HepG2 (cell line): ENCODE data around the gene SDK2. TPM values are rescaled to one million over a fixed set of nuclear protein-coding genes. Genes with fewer than 3 reads are reported as not detected.
A peak's percentile ranks its signal among the peaks of the same experiment; 100 is the strongest.

Experiments used
- AGO1 ChIP-seq: fragments of 200-400 bp; formaldehyde crosslinking; IDR thresholded peaks from 2 replicates; pipeline ENCODE4 v1.6.1; 2017; ENCODE audit warnings: mild to moderate bottlenecking, low read depth, low read length, moderate library complexity; ENCODE audit not compliant: poor library complexity, severe bottlenecking
- ARID2 ChIP-seq: sonication (generic); formaldehyde crosslinking; IDR thresholded peaks from 2 replicates; pipeline ENCODE4 v1.8.1; 2022; ENCODE audit warnings: mild to moderate bottlenecking, missing genetic modification reagents, borderline replicate concordance
- ATF7-NPFF ChIP-seq: sonication (generic); formaldehyde crosslinking; IDR thresholded peaks from 2 replicates; pipeline ENCODE4 v1.8.1; 2023; ENCODE audit warnings: mild to moderate bottlenecking, low read depth, missing genetic modification reagents, moderate library complexity
- EP300 ChIP-seq, 3 experiments: sonication (generic) in 1 of 3; formaldehyde crosslinking in 1 of 3; IDR thresholded peaks; 2 replicates each; pipeline versions ENCODE4 v1.5.1 to v1.6.1; 2011 to 2020; ENCODE audit warnings: low read depth in 2 of 3, low read length in 2 of 3, borderline replicate concordance in 1 of 3, improper control_type of control experiment in 1 of 3, mild to moderate bottlenecking in 1 of 3, missing genetic modification reagents in 1 of 3, moderate library complexity in 1 of 3
- JUNB ChIP-seq: sonication (generic); formaldehyde crosslinking; IDR thresholded peaks from 2 replicates; pipeline ENCODE4 v1.8.0; 2022; ENCODE audit warnings: missing genetic modification reagents, mild to moderate bottlenecking, borderline replicate concordance
- KLF9 ChIP-seq: IDR thresholded peaks from 2 replicates; pipeline ENCODE4 v1.6.1; 2016; ENCODE audit warnings: low read depth
- MIER2 ChIP-seq: IDR thresholded peaks from 2 replicates; pipeline ENCODE4 v1.6.1; 2016; ENCODE audit warnings: missing biosample characterization, missing genetic modification reagents
- MXD4 ChIP-seq: IDR thresholded peaks from 2 replicates; pipeline ENCODE4 v1.6.1; 2016; ENCODE audit warnings: mild to moderate bottlenecking, missing biosample characterization, missing genetic modification reagents
- NR2F2 ChIP-seq: IDR thresholded peaks from 2 replicates; pipeline ENCODE4 v1.6.1; 2012; ENCODE audit warnings: low read depth, inconsistent platforms, borderline replicate concordance
- POGZ ChIP-seq: sonication (generic); formaldehyde crosslinking; IDR thresholded peaks from 2 replicates; pipeline ENCODE4 v1.4.0; 2020; ENCODE audit warnings: mild to moderate bottlenecking, missing genetic modification reagents
- RXRB ChIP-seq: IDR thresholded peaks from 2 replicates; pipeline ENCODE4 v1.6.1; 2016; ENCODE audit warnings: borderline replicate concordance, missing genetic modification reagents, missing compliant biosample characterization
- ZNF431 ChIP-seq: sonication (generic); formaldehyde crosslinking; IDR thresholded peaks from 2 replicates; pipeline ENCODE4 v1.9.0; 2022; ENCODE audit warnings: missing genetic modification reagents, low read depth, mild to moderate bottlenecking, borderline replicate concordance
- ZNF746 ChIP-seq: sonication (generic); formaldehyde crosslinking; IDR thresholded peaks from 2 replicates; pipeline ENCODE4 v1.8.0; 2022; ENCODE audit warnings: mild to moderate bottlenecking, missing genetic modification reagents
- polyA plus RNA-seq, 8 experiments: library from polyadenylated mRNA; depleted of rRNA in 3 of 8; stranded (reverse) in 7 of 8; unstranded in 1 of 8; fragments of >200 nt; fragmentation: Illumina TruSeq in 4 of 8; extraction: Trizol in 4 of 8; gene quantifications; 2 replicates each; pipeline versions ENCODE4 v1.2.1 to v1.2.3, GENCODE V29; 2011 to 2016; ENCODE audit warnings: low read depth in 4 of 8, missing spikeins in 1 of 8, mixed read lengths in 1 of 8; ENCODE audit not compliant: insufficient read depth in 1 of 8
- total RNA-seq, 5 experiments: library from RNA; depleted of rRNA; stranded (reverse); fragments of >200 nt; fragmentation: Illumina TruSeq; extraction: Trizol; gene quantifications; 2 replicates each; pipeline ENCODE4 v1.2.3, GENCODE V29; 2016; ENCODE audit warnings: low read depth in 1 of 5
- TF ChIP-seq, protein P1 (sequence below): sonication (generic); formaldehyde crosslinking; IDR thresholded peaks from 2 replicates; pipeline ENCODE4 v1.4.0; 2020; ENCODE audit warnings: mild to moderate bottlenecking, missing genetic modification reagents
- TF ChIP-seq, protein P2 (sequence below): sonication (generic); formaldehyde crosslinking; IDR thresholded peaks from 2 replicates; pipeline ENCODE4 v1.4.0; 2020; ENCODE audit warnings: missing genetic modification reagents
- TF ChIP-seq, protein P3 (sequence below): sonication (generic); formaldehyde crosslinking; IDR thresholded peaks from 2 replicates; pipeline ENCODE4 v1.8.0; 2022; ENCODE audit warnings: missing genetic modification reagents, mild to moderate bottlenecking, inconsistent platforms, borderline replicate concordance
- TF ChIP-seq, protein P4 (sequence below): IDR thresholded peaks from 2 replicates; pipeline ENCODE4 v1.6.1; 2016; ENCODE audit warnings: missing compliant biosample characterization, missing genetic modification reagents, borderline replicate concordance
- TF ChIP-seq, protein P5 (sequence below), 2 experiments: sonication (generic) in 1 of 2; formaldehyde crosslinking in 1 of 2; IDR thresholded peaks; 2 replicates each; pipeline versions ENCODE4 v1.5.1 to v1.6.1; 2011 to 2020; ENCODE audit warnings: borderline replicate concordance in 1 of 2, low read depth in 1 of 2, low read length in 1 of 2, mild to moderate bottlenecking in 1 of 2, missing genetic modification reagents in 1 of 2, moderate library complexity in 1 of 2

Gene SDK2
- total and polyA plus RNA-seq, 2 of the 13 experiments (the other 11 are each of a cell fraction or from before 2014, with no cell fraction given), result not detected

DNA sequence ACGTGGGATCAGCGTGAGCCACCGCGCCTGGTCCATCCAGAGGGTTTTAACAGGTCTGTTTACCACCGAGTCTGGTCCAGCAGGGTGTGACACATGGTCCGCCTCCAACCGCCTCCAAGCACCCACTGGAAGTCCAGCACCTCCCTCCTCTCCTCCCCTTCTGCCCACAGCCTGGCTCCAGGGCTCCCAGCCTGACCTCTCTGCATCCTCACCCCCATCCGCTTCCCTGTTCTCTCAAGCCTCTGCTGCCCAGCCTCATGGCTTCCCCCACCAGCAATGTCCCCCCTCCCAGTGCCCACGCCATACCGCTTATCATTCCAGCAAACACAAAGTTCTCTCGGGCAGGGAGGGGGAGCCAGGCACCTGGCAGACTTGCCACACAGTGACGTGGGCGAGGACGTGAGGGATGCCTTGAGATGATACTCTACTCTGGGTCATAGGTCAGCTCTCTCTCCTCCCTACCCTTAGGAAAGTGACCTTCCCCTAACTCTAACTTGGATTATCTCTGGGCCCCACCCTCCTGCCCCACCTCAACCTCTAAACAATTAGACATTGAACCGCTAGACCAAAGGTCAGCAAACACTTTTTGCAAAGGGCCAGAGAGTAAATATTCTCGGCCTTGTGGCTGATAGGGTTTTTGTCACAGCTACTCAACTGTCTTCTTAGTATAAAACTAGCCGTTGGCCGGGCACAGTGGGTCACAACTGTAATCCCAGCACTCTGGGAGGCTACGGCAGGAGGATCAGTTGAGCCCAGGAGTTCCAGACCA is 355.5 kb downstream of the SDK2 start (continued):
- TF ChIP-seq AGO1 (peak; percentile 54), ZNF746 (CRISPR knock-in tag) (peak; percentile 99), RXRB (CRISPR knock-in tag) (peak; percentile 98), ZNF431 (CRISPR knock-in tag) (no peak), EP300 (IDR thresholded peaks at IDR 0.05; ENCODE audit: low read depth in 2 of 2, low read length in 2 of 2) (peak in 1 of 2 experiments; percentile 94; a peak in 2 of 4 replicates), EP300 (CRISPR knock-in tag; IDR thresholded peaks at IDR 0.05; ENCODE audit: borderline replicate concordance) (peak; percentile 91), KLF9 (CRISPR knock-in tag) (no peak), MIER2 (CRISPR knock-in tag) (peak; percentile 55; the same call in 1 of the 2 replicates), POGZ (CRISPR knock-in tag) (peak; percentile 75), ATF7-NPFF (CRISPR knock-in tag) (no peak; the same call in 1 of the 2 replicates), NR2F2 (peak; percentile 99), JUNB (peak; percentile 78; the same call in 1 of the 2 replicates), MXD4 (peak; percentile 89; the same call in 1 of the 2 replicates), ARID2 (CRISPR knock-in tag) (no peak)
- TF ChIP-seq, protein P1, sequence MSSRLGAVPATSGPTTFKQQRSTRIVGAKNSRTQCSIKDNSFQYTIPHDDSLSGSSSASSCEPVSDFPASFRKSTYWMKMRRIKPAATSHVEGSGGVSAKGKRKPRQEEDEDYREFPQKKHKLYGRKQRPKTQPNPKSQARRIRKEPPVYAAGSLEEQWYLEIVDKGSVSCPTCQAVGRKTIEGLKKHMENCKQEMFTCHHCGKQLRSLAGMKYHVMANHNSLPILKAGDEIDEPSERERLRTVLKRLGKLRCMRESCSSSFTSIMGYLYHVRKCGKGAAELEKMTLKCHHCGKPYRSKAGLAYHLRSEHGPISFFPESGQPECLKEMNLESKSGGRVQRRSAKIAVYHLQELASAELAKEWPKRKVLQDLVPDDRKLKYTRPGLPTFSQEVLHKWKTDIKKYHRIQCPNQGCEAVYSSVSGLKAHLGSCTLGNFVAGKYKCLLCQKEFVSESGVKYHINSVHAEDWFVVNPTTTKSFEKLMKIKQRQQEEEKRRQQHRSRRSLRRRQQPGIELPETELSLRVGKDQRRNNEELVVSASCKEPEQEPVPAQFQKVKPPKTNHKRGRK (CRISPR knock-in tag), result 0 out of 2 replicates have a peak, but pooled peaks have one; percentile 19
- TF ChIP-seq, protein P2, sequence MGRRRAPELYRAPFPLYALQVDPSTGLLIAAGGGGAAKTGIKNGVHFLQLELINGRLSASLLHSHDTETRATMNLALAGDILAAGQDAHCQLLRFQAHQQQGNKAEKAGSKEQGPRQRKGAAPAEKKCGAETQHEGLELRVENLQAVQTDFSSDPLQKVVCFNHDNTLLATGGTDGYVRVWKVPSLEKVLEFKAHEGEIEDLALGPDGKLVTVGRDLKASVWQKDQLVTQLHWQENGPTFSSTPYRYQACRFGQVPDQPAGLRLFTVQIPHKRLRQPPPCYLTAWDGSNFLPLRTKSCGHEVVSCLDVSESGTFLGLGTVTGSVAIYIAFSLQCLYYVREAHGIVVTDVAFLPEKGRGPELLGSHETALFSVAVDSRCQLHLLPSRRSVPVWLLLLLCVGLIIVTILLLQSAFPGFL (CRISPR knock-in tag), result no peak
- TF ChIP-seq, protein P3, sequence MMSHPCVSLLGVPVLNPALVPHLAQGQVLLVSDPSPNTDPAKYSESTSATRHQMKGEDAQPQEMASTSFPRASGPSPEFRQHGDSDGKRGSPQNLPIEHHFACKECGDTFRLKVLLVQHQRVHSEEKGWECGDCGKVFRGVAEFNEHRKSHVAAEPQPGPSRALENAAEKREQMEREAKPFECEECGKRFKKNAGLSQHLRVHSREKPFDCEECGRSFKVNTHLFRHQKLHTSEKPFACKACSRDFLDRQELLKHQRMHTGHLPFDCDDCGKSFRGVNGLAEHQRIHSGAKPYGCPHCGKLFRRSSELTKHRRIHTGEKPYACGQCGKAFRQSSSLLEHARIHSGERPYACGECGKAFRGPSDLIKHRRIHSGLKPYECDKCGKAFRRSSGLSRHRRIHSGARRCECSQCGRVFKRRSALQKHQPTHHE, result peak; percentile 81
- TF ChIP-seq, protein P4, sequence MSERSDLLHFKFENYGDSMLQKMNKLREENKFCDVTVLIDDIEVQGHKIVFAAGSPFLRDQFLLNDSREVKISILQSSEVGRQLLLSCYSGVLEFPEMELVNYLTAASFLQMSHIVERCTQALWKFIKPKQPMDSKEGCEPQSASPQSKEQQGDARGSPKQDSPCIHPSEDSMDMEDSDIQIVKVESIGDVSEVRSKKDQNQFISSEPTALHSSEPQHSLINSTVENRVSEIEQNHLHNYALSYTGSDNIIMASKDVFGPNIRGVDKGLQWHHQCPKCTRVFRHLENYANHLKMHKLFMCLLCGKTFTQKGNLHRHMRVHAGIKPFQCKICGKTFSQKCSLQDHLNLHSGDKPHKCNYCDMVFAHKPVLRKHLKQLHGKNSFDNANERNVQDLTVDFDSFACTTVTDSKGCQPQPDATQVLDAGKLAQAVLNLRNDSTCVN (CRISPR knock-in tag), result peak; percentile 16; the same call in 1 of the 2 replicates
- TF ChIP-seq, protein P5, sequence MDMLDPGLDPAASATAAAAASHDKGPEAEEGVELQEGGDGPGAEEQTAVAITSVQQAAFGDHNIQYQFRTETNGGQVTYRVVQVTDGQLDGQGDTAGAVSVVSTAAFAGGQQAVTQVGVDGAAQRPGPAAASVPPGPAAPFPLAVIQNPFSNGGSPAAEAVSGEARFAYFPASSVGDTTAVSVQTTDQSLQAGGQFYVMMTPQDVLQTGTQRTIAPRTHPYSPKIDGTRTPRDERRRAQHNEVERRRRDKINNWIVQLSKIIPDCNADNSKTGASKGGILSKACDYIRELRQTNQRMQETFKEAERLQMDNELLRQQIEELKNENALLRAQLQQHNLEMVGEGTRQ (IDR thresholded peaks at IDR 0.05; ENCODE audit: low read depth, low read length), result no peak
- TF ChIP-seq, protein P5 (CRISPR knock-in tag; IDR thresholded peaks at IDR 0.05; ENCODE audit: borderline replicate concordance), result no peak
